ENCODE data around the gene NEGR1.

The NEGR1 gene

GRCh38 chr1:71427066-71427465 lies 855.3 kb downstream of the NEGR1 start:
- DNase-seq: no peak

DNA sequence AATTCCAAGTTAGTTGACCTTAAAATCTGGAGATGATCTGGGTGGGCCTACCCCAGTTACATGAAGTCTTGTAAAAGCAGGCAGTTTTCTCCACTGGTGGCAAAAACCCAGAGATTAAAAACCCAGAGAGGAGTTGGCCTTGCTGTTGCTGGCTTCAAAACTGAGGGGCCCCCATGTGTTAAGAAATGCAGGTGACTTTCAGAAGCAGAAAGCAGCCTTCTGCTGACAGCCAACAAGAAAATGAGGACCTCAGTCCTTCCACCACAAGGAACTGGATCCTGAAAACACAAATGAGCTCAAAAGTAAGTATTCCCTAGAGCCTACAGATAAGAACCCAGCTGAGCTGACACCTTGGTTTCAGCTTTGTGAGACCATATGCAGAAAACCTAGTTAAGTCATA lies 857.8 kb downstream of the NEGR1 start:
- no peak for DNase-seq

- DNase-seq: no peak
Measured at GRCh38 chr1:71422221-71422620, 860.1 kb downstream of the NEGR1 start.

DNA sequence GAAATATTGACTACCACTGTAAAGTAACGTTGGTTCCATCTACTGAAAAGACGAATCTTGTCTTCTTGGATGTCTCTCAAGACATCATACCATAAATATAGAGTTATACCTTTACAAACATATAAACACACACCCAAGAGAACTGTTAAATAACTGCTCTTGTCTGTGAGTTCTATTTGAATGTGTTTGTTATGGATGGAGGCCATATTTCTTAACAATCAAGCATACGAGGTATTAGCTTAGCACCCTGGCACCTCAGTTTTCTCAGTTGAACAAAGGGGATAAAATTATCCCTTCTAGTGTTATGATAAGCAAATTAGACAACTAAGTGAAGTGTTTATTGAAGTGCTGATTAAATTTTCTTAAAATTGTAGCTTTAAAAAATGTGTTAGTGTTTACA lies 864.9 kb downstream of the NEGR1 start:
- no peak for DNase-seq

DNA sequence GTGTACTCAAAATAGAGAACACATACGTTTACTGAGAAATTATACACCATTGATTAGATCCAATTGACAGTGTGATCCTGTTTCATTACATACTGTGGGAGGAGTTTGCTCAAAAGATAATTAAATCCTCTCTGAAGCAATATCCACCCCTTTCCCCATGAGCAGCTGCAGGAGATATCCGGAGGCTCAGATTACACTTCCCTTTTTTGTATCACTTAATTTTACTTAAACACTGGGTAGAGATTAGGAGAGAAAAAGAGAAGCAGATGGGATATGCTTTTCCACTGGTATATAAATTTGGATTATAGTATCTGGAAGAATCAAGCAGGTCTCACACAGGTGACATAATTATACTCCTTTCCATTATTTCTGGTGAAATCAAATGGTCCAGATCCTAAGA lies 868.2 kb downstream of the NEGR1 start:
- no peak for DNase-seq

GRCh38 chr1:71413441-71414175 lies 868.7 kb downstream of the NEGR1 start:
- DNase-seq: no peak

- DNase-seq: no peak
Measured at GRCh38 chr1:71400050-71400449, 882.3 kb downstream of the NEGR1 start.

GRCh38 chr1:71399594-71399993 lies 882.7 kb downstream of the NEGR1 start:
- DNase-seq: no peak

GRCh38 chr1:71393301-71393700 lies 889.0 kb downstream of the NEGR1 start:
- DNase-seq: no peak

- no peak for DNase-seq
Measured at GRCh38 chr1:71390518-71390917, 891.8 kb downstream of the NEGR1 start.

- no peak for DNase-seq
Measured at GRCh38 chr1:71377886-71378285, 904.5 kb downstream of the NEGR1 start.

DNA sequence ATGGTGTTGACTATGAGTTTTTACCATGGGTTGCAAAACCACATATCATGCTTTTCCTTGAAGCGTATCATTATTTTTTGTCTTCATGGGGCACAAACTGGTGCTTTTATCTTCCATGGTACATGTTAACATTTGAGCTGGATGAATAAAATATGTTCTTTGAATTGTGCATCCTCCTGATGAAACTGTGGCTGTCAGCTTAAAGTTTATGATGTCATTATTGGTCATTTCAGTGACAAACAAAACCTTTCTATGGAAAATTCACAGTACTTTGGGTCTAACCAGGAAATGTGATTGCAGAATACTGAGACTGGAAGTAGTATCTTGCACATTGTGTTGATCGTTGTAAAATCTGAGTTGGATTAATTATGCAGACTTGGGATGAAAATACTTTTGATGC lies 909.8 kb downstream of the NEGR1 start:
- DNase-seq: no peak

- DNase-seq: no peak
Measured at GRCh38 chr1:71371581-71371980, 910.8 kb downstream of the NEGR1 start.

DNA sequence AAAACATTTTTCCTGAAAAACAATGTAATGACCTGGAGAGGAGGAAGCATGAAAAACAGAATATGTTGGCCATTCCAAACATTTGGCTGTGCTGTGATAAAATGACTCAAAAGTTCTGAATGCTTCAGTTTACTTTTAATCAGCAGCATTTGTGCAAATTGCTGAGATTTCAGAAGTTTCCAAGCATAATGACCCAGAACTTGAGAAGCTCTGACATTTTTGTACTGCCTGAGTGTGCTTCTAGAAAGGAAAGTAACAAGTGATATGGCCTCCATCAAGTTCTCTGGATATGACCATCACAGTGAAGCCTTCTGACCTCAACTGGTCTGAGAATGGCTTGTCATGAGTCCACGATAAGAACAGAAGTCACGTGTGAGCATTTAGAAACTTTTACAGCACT lies 918.1 kb downstream of the NEGR1 start:
- no peak for DNase-seq

GRCh38 chr1:71362691-71363090 lies 919.6 kb downstream of the NEGR1 start:
- no peak for DNase-seq

- DNase-seq: no peak
Measured at GRCh38 chr1:71362076-71362475, 920.3 kb downstream of the NEGR1 start.

DNA sequence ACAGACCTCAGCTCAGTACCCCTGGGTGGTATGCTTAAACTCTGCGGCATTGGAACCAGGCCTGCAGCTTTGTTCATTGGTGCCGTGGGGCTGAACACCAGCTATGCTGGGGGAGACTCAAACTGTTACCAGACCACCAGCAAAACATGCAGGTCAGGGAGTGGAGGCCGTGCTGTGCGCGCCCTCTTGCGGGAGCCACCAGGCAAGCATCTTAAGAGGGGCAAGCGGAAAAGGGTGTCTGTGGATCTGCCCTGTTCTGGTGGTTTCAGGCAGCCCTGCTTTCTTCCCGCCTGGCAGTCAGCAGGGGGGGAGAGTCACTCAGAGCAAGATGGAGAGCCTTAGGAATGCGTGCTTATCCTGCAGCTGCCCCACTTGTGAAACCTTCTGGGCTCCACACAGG lies 924.6 kb downstream of the NEGR1 start:
- DNase-seq: no peak

DNA sequence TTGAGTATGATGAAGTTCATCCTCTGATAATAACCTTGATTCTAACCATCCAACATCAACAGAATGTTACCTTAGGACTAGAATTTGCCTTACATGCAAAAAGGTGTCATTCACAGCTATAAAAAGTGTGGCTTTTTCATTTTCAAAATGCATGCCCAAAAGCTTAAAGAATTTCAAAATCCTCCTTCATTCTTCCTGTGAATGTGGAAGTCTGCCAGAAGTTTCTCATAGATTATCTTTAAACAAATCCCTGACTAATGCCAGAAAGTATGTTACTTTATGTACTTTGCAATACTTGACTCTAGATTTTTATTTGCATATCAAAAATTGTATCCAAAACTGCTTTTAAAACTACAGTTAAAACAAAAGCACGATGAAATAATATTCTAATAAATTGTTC lies 930.9 kb downstream of the NEGR1 start:
- DNase-seq: no peak

- no peak for DNase-seq
Measured at GRCh38 chr1:71350805-71351204, 931.5 kb downstream of the NEGR1 start.

GRCh38 chr1:71350330-71350729 lies 932.0 kb downstream of the NEGR1 start:
- no peak for DNase-seq
